Stimulated activated CD8-positive, alpha-beta memory T cell treated with anti-CD3 and anti-CD28 coated beads, Interleukin-7, amount 100 ng/mL, for 4 hours (primary cell): ENCODE results near the gene BICDL2.
"Not testable (repeated sequence)": the region's sequence is repeated elsewhere in the genome, so short reads cannot be mapped to it uniquely, and the experiment has no call there.

Experiments used
- DNase-seq, 2 donors: peaks; one replicate each; pipeline ENCODE4 v3.0.0-alpha.2; 2020; ENCODE audit warnings: low read depth in 2 of 2

The BICDL2 gene, protein sequence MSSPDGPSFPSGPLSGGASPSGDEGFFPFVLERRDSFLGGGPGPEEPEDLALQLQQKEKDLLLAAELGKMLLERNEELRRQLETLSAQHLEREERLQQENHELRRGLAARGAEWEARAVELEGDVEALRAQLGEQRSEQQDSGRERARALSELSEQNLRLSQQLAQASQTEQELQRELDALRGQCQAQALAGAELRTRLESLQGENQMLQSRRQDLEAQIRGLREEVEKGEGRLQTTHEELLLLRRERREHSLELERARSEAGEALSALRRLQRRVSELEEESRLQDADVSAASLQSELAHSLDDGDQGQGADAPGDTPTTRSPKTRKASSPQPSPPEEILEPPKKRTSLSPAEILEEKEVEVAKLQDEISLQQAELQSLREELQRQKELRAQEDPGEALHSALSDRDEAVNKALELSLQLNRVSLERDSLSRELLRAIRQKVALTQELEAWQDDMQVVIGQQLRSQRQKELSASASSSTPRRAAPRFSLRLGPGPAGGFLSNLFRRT

GRCh38 chr16:3036726-3037315 lies at the start of gene BICDL2:
Gene BICDL2 (minus strand): TSS chr16:3036944. CDS start chr16:3035496, 1,448 bp downstream.
- DNase-seq, result no peak

GRCh38 chr16:3085868-3086595 lies 49.3 kb upstream of the BICDL2 start:
- no peak for DNase-seq

DNA sequence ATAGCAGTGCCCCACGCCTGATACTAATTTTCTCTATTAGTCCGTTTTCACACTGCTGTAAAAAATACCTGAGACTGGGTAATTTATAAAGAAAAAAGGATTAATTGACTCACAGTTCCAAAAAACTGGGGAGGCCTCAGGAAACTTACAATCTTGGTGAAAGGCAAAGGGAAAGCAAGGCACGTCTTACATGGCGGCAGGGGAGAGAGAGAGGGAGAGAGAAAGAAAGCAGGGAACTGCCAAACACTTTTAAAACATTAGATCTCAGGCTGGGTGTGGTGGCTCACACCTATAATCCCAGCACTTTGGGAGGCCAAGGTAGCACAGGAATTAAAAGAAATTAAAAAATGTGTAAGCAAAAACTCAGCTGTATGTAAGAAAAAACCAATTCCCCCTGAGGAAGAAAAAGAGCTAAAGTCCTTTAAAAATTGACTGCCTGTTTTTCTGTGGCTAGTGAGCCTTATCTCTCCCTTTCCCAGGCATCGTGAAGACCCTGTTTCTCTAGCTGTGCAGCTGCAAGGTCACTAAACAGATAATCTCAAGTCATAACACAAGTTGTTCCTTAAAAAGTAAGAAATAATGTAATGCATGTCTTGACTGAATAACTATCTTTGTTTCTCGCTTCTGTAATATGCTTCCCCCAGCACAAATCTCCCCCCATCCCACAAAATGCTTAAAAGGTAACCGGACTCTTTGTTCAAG lies 48.4 kb upstream of the BICDL2 start:
- DNase-seq, result no peak

- no peak for DNase-seq
Observed at GRCh38 chr16:3084491-3084890, 47.7 kb upstream of the BICDL2 start.

DNA sequence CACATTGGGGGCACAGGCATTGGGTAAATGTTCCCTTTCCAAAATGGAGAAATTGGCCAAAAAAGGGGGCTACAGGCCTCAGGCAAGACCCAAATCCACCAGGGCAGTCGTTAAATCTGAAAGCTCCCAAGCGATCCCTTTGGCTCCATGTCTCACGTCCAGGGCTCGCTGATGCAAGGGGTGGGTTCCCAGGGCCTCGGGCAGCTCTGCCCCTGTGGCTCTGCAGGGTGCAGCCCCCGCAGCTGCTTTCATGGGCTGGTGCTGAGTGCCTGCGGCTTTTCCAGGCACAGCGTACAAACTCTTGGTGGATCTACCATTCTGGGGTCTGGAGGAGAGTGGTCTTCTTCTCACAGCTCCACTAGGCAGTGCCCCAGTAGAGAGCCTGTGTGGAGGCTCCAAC lies 46.7 kb upstream of the BICDL2 start:
- not testable (repeated sequence) for DNase-seq

DNA sequence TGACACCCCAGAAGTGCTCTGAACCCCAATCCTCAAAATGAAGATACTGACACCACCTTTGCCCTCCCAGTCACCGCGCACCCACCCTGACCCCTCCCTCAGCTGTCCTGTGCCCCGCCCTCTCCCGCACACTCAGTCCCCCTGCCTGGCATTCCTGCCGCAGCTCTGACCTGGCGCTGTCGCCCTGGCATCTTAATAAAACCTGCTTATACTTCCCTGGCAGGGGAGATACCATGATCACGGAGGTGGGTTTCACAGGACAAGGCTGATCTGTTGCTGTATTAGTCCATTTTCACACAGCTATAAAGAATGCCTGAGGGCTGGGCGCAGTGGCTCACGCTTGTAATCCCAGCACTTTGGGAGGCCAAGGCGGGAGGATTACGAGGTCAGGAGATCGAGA lies 45.2 kb upstream of the BICDL2 start:
- not testable (repeated sequence) for DNase-seq

- no peak for DNase-seq
Observed at GRCh38 chr16:3080024-3080423, 43.3 kb upstream of the BICDL2 start.

GRCh38 chr16:3076577-3076976 lies 39.8 kb upstream of the BICDL2 start:
- no peak for DNase-seq

GRCh38 chr16:3075946-3076345 lies 39.2 kb upstream of the BICDL2 start:
- DNase-seq, result not testable (repeated sequence)

DNA sequence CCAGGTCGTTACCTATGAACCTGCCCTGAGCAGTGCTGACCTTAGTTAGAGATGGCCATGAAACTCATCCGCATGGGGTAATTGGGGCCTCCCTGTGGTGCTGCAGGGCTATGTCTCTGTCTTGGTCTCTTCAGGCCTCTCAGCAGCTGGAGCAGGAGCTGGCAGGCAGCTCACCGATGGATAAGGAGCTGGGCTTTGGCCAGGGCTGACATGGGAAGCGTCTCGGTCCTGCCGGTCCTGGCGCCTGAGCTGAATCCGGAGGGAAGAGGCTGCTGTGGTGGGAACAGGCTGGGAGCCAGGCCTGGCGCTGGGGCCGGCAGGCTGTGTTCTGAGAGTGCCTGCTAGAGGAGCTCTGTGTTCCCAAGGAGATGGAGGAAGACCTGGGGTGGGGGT lies 38.8 kb upstream of the BICDL2 start:
- no peak for DNase-seq

- peak; percentile 65 to 70 for DNase-seq
Observed at GRCh38 chr16:3074860-3075522, 38.2 kb upstream of the BICDL2 start.

- DNase-seq, result no peak
Observed at GRCh38 chr16:3073448-3073847, 36.7 kb upstream of the BICDL2 start.

DNA sequence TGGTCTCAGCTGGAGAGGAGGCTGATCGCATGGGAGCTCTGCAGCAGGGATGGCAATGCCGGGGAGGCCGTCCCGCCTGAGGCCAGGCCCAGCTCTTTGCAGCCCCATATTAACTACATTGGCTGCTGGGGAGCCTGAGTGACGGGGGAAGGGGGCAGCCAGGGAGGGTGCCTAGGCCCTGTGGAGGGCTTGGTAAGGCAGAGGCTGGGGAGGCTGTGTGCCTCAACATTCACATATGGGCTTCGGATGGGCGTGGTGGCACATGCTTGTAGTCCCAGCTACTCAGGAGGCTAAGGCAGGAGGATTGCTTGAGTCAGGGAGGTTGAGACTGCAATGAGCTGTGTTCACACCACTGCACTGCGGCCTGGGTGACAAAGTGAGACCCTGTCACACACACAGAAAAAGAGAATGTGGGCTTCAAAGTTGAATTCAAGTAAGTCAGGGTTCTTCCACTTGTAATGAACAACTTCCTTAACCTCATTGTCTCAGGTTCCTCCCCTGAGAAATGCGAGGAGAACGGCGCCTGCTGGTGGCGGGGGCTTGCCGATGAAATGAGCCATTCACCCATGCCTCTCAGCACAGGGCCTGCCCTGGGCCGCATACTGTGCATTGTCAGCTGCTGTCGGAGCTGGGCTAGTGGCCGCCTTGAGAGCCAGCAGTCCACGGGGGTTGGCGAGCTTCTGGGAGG lies 36.0 kb upstream of the BICDL2 start:
- DNase-seq, result not testable (repeated sequence)

DNA sequence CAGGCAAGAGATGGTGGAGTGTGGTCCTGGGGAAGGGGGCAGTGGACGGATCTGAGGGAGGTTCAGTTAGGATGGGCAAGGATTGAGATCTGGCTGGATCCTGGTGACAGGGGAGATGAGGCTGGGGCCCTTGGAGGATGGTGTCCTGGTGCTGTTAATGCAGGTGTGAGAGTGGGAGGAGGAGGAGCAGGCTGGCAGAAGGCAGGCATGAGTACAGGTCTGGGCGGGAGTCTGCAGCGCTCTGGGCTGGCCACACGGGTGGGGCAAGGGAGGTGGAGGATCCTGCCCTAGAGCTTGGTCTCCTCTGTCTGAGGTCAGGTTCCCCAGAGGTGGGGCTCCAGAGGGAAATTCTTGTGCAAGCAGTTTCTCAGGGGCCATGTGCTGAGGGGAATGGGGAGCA lies 35.4 kb upstream of the BICDL2 start:
- DNase-seq, result not testable (repeated sequence)

GRCh38 chr16:3071655-3072054 lies 34.9 kb upstream of the BICDL2 start:
- no peak for DNase-seq

- DNase-seq, result no peak
Observed at GRCh38 chr16:3070608-3071111, 33.9 kb upstream of the BICDL2 start.

- not testable (repeated sequence) for DNase-seq
Observed at GRCh38 chr16:3069146-3069545, 32.4 kb upstream of the BICDL2 start.

DNA sequence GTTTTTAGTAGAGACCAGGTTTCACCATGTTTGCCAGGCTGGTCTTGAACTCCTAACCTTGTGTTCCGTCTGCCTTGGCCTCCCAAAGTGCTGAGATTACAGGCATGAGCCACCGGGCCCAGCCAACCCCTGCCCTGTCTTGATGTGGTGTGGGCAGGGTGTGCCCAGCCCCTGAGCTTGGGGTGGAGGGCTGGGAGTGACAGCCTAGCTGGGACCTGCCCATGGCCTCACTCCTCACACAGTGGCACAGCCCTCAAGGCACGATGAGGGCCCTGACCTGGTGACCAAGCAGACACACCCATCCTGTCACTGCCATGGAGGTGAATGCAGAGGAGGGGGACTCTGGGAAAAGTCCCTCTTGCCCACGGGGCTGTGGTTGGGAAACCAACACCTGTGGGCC lies 31.7 kb upstream of the BICDL2 start:
- DNase-seq, result no peak

- DNase-seq, result no peak
Observed at GRCh38 chr16:3066440-3066748, 29.6 kb upstream of the BICDL2 start.

DNA sequence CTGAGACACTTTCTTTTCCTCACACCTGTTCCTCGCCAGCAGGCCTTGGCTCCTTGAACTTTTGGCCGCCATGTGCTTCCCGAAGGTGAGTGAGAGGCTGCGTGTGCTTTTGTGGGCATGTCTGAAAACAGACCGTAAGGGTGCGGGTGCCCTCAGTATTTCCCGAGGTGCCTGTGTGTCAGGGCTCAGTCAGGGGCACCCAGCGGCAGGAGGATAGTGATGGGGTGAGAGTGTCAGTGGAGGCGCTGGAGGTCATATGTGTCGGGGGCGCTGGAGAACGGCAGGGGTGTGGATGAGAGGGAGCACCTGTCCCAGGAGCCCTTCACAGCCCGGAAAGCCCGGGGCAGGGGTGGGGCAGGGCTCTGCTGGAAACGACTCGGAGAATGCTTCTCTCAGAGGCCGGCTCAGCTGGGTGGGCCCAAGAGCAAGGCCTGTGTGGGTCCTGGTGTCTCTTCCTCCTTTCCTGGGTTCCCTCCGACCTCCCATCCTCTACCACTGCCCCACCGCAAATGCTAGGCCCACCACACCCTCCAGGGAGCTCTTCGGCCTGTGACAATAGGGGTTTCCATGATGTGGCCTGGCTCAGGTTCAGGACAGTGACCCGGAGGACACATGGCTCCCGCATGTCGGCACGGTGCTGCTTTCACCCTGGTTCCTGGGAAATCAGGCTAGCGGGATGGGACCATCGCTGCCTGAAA lies 29.1 kb upstream of the BICDL2 start:
- DNase-seq, result no peak
